ENCODE measurements around the gene MTREX. TPM values are rescaled to one million over a fixed set of nuclear protein-coding genes. Genes with fewer than 3 reads are reported as not detected.

The MTREX gene
- total and polyA plus RNA-seq, 4 donors = 17.4 to 88.4 (median 35.9) TPM

DNA sequence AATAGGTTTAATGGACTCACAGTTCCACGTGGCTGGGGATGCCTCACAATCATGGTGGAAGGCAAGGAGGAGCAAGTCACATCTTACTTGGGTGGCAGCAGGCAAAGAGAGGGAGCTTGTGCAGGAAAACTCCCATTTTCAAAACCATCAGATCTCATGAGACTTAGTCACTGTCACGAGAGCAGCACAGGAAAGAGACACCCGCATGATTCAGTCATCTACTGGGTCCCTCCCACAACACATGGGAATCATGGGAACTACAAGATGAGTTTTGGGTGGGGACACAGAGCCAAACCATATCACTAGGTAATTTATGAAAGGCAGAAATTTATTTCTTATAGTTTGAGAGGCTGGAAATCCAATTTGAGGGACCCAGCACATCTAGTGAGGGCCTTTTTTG, 40.0 kb downstream of the MTREX start:
- no peak for ATAC-seq (ENCODE audit: insufficient read depth, low FRiP score)
- peaks cover 15 to 50% (median 29%) of the 10 kb centered on the region in 4 donors for H3K36me3 ChIP-seq (ENCODE audit: control insufficient read depth in 4 of 4, insufficient read depth in 4 of 4, low read length in 4 of 4)
- 91 to 92% methylated on average over 3 of the region's 3 CpGs for WGBS, 2 donors

DNA sequence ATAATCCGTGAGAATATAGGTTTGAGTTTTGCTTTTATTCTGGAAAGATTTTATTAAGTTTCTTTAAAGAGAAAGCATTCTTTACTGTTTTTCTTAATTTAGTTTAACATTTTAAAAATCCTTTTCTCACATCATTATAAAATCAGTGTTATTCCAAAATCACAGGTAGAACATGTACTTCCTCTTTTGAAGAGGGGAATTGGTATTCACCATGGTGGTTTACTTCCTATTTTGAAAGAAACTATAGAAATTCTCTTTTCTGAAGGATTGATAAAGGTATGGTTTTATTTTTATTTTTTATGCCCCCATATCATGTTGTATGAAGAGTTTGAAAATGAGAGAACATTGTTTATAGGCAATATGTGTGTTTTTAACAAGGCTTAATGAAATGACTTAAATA, 43.0 kb downstream of the MTREX start:
- ATAC-seq (ENCODE audit: insufficient read depth, low FRiP score) (no peak), DNase-seq (no peak)
- Histone ChIP-seq H3K27me3 (ENCODE audit: control insufficient read depth in 3 of 3, insufficient read depth in 3 of 3, low read length in 2 of 3) (no peaks in the 10 kb centered on the region), H3K36me3 (ENCODE audit: control insufficient read depth in 4 of 4, insufficient read depth in 4 of 4, low read length in 4 of 4) (peaks cover 22 to 65% (median 37%) of the 10 kb centered on the region in 4 donors), H3K4me3 (no peak overlapping the region), H3K27ac (ENCODE audit: low read depth in 1 of 2, low read length in 1 of 2) (no peak overlapping the region), H3K9ac (ENCODE audit: insufficient read depth in 1 of 2, low read length in 2 of 2) (no peak overlapping the region), H3K9me3 (ENCODE audit: control insufficient read depth in 4 of 4, insufficient read depth in 3 of 4, low read length in 3 of 4) (peaks cover 0 to 4% (median 0%) of the 10 kb centered on the region in 4 donors), H3K4me1 (ENCODE audit: control insufficient read depth in 5 of 5, insufficient read depth in 5 of 5, low read length in 5 of 5) (peaks cover 0 to 8% (median 0%) of the 10 kb centered on the region in 5 donors)
- WGBS, 2 donors = 88 to 98% methylated on average over 1 of the region's 1 CpG
- TF ChIP-seq, protein P1, sequence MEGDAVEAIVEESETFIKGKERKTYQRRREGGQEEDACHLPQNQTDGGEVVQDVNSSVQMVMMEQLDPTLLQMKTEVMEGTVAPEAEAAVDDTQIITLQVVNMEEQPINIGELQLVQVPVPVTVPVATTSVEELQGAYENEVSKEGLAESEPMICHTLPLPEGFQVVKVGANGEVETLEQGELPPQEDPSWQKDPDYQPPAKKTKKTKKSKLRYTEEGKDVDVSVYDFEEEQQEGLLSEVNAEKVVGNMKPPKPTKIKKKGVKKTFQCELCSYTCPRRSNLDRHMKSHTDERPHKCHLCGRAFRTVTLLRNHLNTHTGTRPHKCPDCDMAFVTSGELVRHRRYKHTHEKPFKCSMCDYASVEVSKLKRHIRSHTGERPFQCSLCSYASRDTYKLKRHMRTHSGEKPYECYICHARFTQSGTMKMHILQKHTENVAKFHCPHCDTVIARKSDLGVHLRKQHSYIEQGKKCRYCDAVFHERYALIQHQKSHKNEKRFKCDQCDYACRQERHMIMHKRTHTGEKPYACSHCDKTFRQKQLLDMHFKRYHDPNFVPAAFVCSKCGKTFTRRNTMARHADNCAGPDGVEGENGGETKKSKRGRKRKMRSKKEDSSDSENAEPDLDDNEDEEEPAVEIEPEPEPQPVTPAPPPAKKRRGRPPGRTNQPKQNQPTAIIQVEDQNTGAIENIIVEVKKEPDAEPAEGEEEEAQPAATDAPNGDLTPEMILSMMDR (IDR thresholded peaks at IDR 0.05; ENCODE audit: control extremely low read depth, extremely low read depth) = no peak

More for the DNA sequence above, 40.0 kb downstream of the MTREX start:
- Histone ChIP-seq H3K27ac (ENCODE audit: low read depth in 1 of 2, low read length in 1 of 2) (no peak overlapping the region), H3K9me3 (ENCODE audit: control insufficient read depth in 4 of 4, insufficient read depth in 3 of 4, low read length in 3 of 4) (peaks cover 0 to 5% (median 0%) of the 10 kb centered on the region in 4 donors), H3K4me1 (ENCODE audit: control insufficient read depth in 5 of 5, insufficient read depth in 5 of 5, low read length in 5 of 5) (peaks cover 0 to 8% (median 0%) of the 10 kb centered on the region in 5 donors), H3K9ac (ENCODE audit: insufficient read depth in 1 of 2, low read length in 2 of 2) (no peak overlapping the region), H3K27me3 (ENCODE audit: control insufficient read depth in 3 of 3, insufficient read depth in 3 of 3, low read length in 2 of 3) (no peaks in the 10 kb centered on the region), H3K4me3 (no peak overlapping the region)
- TF ChIP-seq, protein P1 (IDR thresholded peaks at IDR 0.05; ENCODE audit: control extremely low read depth, extremely low read depth) = no peak
- no peak for DNase-seq

DNA sequence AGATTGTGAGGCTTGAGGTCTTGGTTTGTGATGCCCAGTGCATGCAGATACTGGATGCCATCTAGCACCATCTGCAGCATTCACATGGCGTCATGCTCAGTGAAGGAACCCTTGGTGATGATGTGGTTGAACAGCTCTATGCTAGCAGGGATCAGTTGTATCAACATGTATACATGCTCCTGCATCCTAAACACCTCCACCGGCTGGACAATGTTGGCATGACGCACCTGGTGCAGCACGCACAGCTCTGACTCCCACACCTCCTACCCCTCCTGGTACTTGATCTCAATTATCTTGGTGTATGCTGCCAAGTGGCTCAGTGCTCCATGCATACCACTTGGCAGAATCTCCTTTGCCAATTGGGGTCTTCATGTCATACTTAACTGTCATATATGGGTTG, 49.1 kb downstream of the MTREX start:
- no peaks in the 10 kb centered on the region for H3K27me3 ChIP-seq (ENCODE audit: control insufficient read depth in 3 of 3, insufficient read depth in 3 of 3, low read length in 2 of 3)
- DNase-seq (no peak), ATAC-seq (ENCODE audit: insufficient read depth, low FRiP score) (no peak)
- peaks cover 0 to 5% (median 0%) of the 10 kb centered on the region in 4 donors for H3K9me3 ChIP-seq (ENCODE audit: control insufficient read depth in 4 of 4, insufficient read depth in 3 of 4, low read length in 3 of 4)
- TF ChIP-seq, protein P1 (IDR thresholded peaks at IDR 0.05; ENCODE audit: control extremely low read depth, extremely low read depth) = no peak
- H3K4me3 ChIP-seq = no peak overlapping the region
- no peak overlapping the region for H3K27ac ChIP-seq (ENCODE audit: low read depth in 1 of 2, low read length in 1 of 2)
- H3K36me3 ChIP-seq (ENCODE audit: control insufficient read depth in 4 of 4, insufficient read depth in 4 of 4, low read length in 4 of 4) = peaks cover 6 to 52% (median 38%) of the 10 kb centered on the region in 4 donors
- WGBS, 2 donors = 97 to 99% methylated on average over 4 of the region's 4 CpGs
- no peak overlapping the region for H3K9ac ChIP-seq (ENCODE audit: insufficient read depth in 1 of 2, low read length in 2 of 2)
- H3K4me1 ChIP-seq (ENCODE audit: control insufficient read depth in 5 of 5, insufficient read depth in 5 of 5, low read length in 5 of 5) = no peaks in the 10 kb centered on the region

DNA sequence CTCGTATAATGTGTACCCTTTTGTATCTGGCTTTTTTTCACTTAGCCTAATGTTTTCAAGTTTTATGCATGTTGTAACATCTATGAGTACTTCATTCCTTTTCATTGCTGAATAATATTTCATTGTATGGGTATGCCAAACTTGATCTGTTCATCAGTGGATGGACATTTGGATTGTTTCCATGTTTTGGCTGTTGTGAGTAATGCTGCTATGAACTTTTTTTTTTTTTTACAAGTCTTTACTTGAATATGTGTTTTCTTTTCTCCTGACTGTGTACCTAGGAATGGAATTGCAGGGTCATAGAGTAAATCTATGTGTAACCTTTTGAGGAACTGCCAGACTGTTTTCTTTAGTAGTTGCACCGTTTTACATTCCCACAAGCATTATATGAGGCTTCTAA, 52.4 kb downstream of the MTREX start:
- TF ChIP-seq, protein P1 (IDR thresholded peaks at IDR 0.05; ENCODE audit: control extremely low read depth, extremely low read depth) = no peak
- 94 to 98% methylated on average over 2 of the region's 2 CpGs for WGBS, 2 donors
- Histone ChIP-seq H3K9ac (ENCODE audit: insufficient read depth in 1 of 2, low read length in 2 of 2) (no peak overlapping the region), H3K27ac (ENCODE audit: low read depth in 1 of 2, low read length in 1 of 2) (no peak overlapping the region), H3K27me3 (ENCODE audit: control insufficient read depth in 3 of 3, insufficient read depth in 3 of 3, low read length in 2 of 3) (no peaks in the 10 kb centered on the region), H3K4me3 (no peak overlapping the region), H3K9me3 (ENCODE audit: control insufficient read depth in 4 of 4, insufficient read depth in 3 of 4, low read length in 3 of 4) (peaks cover 0 to 5% (median 0%) of the 10 kb centered on the region in 4 donors), H3K36me3 (ENCODE audit: control insufficient read depth in 4 of 4, insufficient read depth in 4 of 4, low read length in 4 of 4) (peaks cover 6 to 40% (median 26%) of the 10 kb centered on the region in 4 donors), H3K4me1 (ENCODE audit: control insufficient read depth in 5 of 5, insufficient read depth in 5 of 5, low read length in 5 of 5) (no peaks in the 10 kb centered on the region)
- no peak for DNase-seq
- no peak for ATAC-seq (ENCODE audit: insufficient read depth, low FRiP score)

Data from lung (tissue), 12 donors.